Activated CD8-positive, alpha-beta T cell treated with anti-CD3 and anti-CD28 coated beads for 36 hours (primary cell): ENCODE data around the gene TNFSF18. TPM values are rescaled to one million over a fixed set of nuclear protein-coding genes. Genes with fewer than 3 reads are reported as not detected.

Experiments used
- ATAC-seq: fragments of 200-7000 bp; cut with Tn5 transposase; one replicate; pipeline ENCODE4 v1.10.0; 2021; ENCODE audit warnings: mild to moderate bottlenecking, moderate library complexity
- CTCF ChIA-PET: fragments of 350-600 bp; sonication (Branson Sonifier 250); formaldehyde crosslinking; loops from one replicate; lab custom pipeline; 2021; ENCODE audit warnings: antibody characterized with exemption; lab: Charles Lee
- POLR2A ChIA-PET: fragments of 350-600 bp; sonication (Branson Sonifier 250); formaldehyde crosslinking; loops from one replicate; lab custom pipeline; 2021; ENCODE audit warnings: antibody characterized with exemption; lab: Charles Lee
- DNase-seq: peaks from one replicate; pipeline ENCODE4 v3.0.0-alpha.2; 2020
- H3K27ac Mint-ChIP-seq: one replicate; pipeline ENCODE4 v1.8.0; 2021; ENCODE audit warnings: mild to moderate bottlenecking, mixed read lengths
- H3K27me3 Mint-ChIP-seq: one replicate; pipeline ENCODE4 v1.8.0; 2021; ENCODE audit warnings: mixed read lengths
- H3K36me3 Mint-ChIP-seq: one replicate; pipeline ENCODE4 v1.8.0; 2021; ENCODE audit warnings: low read depth, mixed read lengths
- H3K4me1 Mint-ChIP-seq: one replicate; pipeline ENCODE4 v1.8.0; 2021; ENCODE audit warnings: low read depth, mixed read lengths
- H3K4me3 Mint-ChIP-seq: one replicate; pipeline ENCODE4 v1.8.0; 2021; ENCODE audit warnings: mild to moderate bottlenecking, moderate library complexity, mixed read lengths
- H3K9me3 Mint-ChIP-seq: one replicate; pipeline ENCODE4 v1.8.0; 2021; ENCODE audit warnings: mixed read lengths
- CTCF ChIP-seq: fragments of 200-600 bp; IDR thresholded peaks from one replicate; pipeline ENCODE4 v1.8.0; 2022; ENCODE audit warnings: antibody characterized with exemption, mild to moderate bottlenecking
- intact Hi-C: fragments of 100-400 bp; cut with micrococcal nuclease; formaldehyde crosslinking; loops from one replicate; pipeline ENCODE4 v1.10.0; 2022
- total RNA-seq, 2 experiments: library from RNA; stranded (reverse); gene quantifications; one replicate each; pipeline ENCODE4 v1.2.3, GENCODE V29; 2021

The TNFSF18 gene
- total RNA-seq, 2 experiments from 2014 or later, result not detected

GRCh38 chr1:173064011-173064410, 13.3 kb upstream of the TNFSF18 start:
- no peaks in the 10 kb centered on the region for H3K27me3 Mint-ChIP-seq
- POLR2A ChIA-PET, result no interaction called here

GRCh38 chr1:173063171-173063570, 12.4 kb upstream of the TNFSF18 start:
- POLR2A ChIA-PET, result no interaction called here
- Mint-ChIP-seq H3K4me3 (no peak overlapping the region), H3K4me1 (no peaks in the 10 kb centered on the region), H3K36me3 (no peaks in the 10 kb centered on the region), H3K27ac (no peak overlapping the region), H3K27me3 (no peaks in the 10 kb centered on the region), H3K9me3 (no peaks in the 10 kb centered on the region)
- intact Hi-C loops, result no loop called here
- TF ChIP-seq CTCF, result no peak
- no peak for DNase-seq
- CTCF ChIA-PET, result no interaction called here
- no peak for ATAC-seq

More at GRCh38 chr1:173064011-173064410, 13.3 kb upstream of the TNFSF18 start:
- DNase-seq, result no peak
- H3K4me1 Mint-ChIP-seq, result no peaks in the 10 kb centered on the region
- H3K9me3 Mint-ChIP-seq, result no peaks in the 10 kb centered on the region
- no peak overlapping the region for H3K27ac Mint-ChIP-seq
- intact Hi-C loops, result no loop called here
- no peak for TF ChIP-seq CTCF
- CTCF ChIA-PET, result no interaction called here
- no peak overlapping the region for H3K4me3 Mint-ChIP-seq
- no peak for ATAC-seq
- H3K36me3 Mint-ChIP-seq, result no peaks in the 10 kb centered on the region

- ChIA-PET CTCF (interaction anchor here (1.0 kb wide), 1 partner anchor 54 kb away, joined by 3 read pairs; no protein-coding TSS in a partner anchor), POLR2A (interaction anchor here (0.6 kb wide), 1 partner anchor 86 kb away, joined by 3 read pairs; no protein-coding TSS in a partner anchor)
- intact Hi-C loops, result no loop called here
- Mint-ChIP-seq H3K36me3 (no peaks in the 10 kb centered on the region), H3K4me1 (no peaks in the 10 kb centered on the region), H3K9me3 (no peaks in the 10 kb centered on the region), H3K27ac (no peak overlapping the region), H3K4me3 (no peak overlapping the region), H3K27me3 (no peaks in the 10 kb centered on the region)
- no peak for TF ChIP-seq CTCF
- DNase-seq (no peak), ATAC-seq (no peak)
These were observed 11.6 kb upstream of the TNFSF18 start for GRCh38 chr1:173062150-173062938.

- TF ChIP-seq CTCF, result no peak
- no peaks in the 10 kb centered on the region for H3K36me3 Mint-ChIP-seq
- intact Hi-C loops, result no loop called here
- H3K27ac Mint-ChIP-seq, result no peak overlapping the region
- H3K27me3 Mint-ChIP-seq, result no peaks in the 10 kb centered on the region
- ChIA-PET CTCF (no interaction called here), POLR2A (no interaction called here)
- ATAC-seq (no peak), DNase-seq (no peak)
- H3K4me1 Mint-ChIP-seq, result no peaks in the 10 kb centered on the region
- H3K4me3 Mint-ChIP-seq, result no peak overlapping the region
- no peaks in the 10 kb centered on the region for H3K9me3 Mint-ChIP-seq
These were observed 7.8 kb upstream of the TNFSF18 start for GRCh38 chr1:173058556-173058955.

GRCh38 chr1:173057984-173058383, 7.2 kb upstream of the TNFSF18 start:
- Mint-ChIP-seq H3K27ac (no peak overlapping the region), H3K4me3 (no peak overlapping the region), H3K27me3 (no peaks in the 10 kb centered on the region), H3K36me3 (no peaks in the 10 kb centered on the region), H3K9me3 (no peaks in the 10 kb centered on the region), H3K4me1 (no peaks in the 10 kb centered on the region)
- TF ChIP-seq CTCF, result no peak
- ChIA-PET POLR2A (no interaction called here), CTCF (interaction anchor here (0.8 kb wide), 1 partner anchor 9 kb away, joined by 3 read pairs; no protein-coding TSS in a partner anchor)
- DNase-seq (no peak), ATAC-seq (no peak)
- intact Hi-C loops, result no loop called here
